Esophagus muscularis mucosa (tissue), 4 donors: Measurements from ENCODE around the gene STK4. TPM values are rescaled to one million over a fixed set of nuclear protein-coding genes. Genes with fewer than 3 reads are reported as not detected.

Source experiments
- DNase-seq: peaks from one replicate; pipeline ENCODE4 v3.0.0-alpha.2; 2017; ENCODE audit errors: extremely low spot score
- H3K27ac ChIP-seq, 4 donors: fragments of 200-600 bp; sonication (generic); replicated peaks in 1 of 4; 1 replicate in 3 of 4; 2 replicates in 1 of 4; pipeline ENCODE4 v1.5.1; 2016 to 2019; ENCODE audit warnings: mild to moderate bottlenecking in 1 of 4
- H3K27me3 ChIP-seq, 4 donors: fragments of 200-600 bp; sonication (generic); one replicate each; pipeline versions ENCODE4 v1.5.1 to v1.6.0; 2016 to 2019
- H3K36me3 ChIP-seq, 4 donors: fragments of 200-600 bp; sonication (generic); one replicate each; pipeline ENCODE4 v1.5.1; 2016 to 2019
- H3K4me1 ChIP-seq, 4 donors: fragments of 200-600 bp; sonication (generic); one replicate each; pipeline ENCODE4 v1.5.1; 2016 to 2019
- H3K4me3 ChIP-seq, 4 donors: fragments of 200-600 bp; sonication (generic); 1 replicate in 2 of 4; 2 replicates in 2 of 4; pipeline ENCODE4 v1.5.1; 2016 to 2019; ENCODE audit warnings: mild to moderate bottlenecking in 4 of 4, moderate library complexity in 1 of 4
- H3K9me3 ChIP-seq, 4 donors: fragments of 200-600 bp; sonication (generic); 1 replicate in 3 of 4; 2 replicates in 1 of 4; pipeline ENCODE4 v1.5.1; 2016 to 2019
- CTCF ChIP-seq, 3 experiments: fragments of 200-600 bp in 2 of 3; fragments of 450-650 bp in 1 of 3; sonication (generic) in 2 of 3; IDR thresholded peaks; one replicate each; pipeline ENCODE4 v1.5.1; 2017 to 2019; ENCODE audit warnings: antibody characterized with exemption in 3 of 3, mild to moderate bottlenecking in 2 of 3, moderate library complexity in 1 of 3
- EP300 ChIP-seq: sonication (generic); formaldehyde crosslinking; IDR thresholded peaks from one replicate; pipeline ENCODE4 v1.6.1; 2017; ENCODE audit warnings: antibody characterized with exemption
- POLR2A ChIP-seq: fragments of 450-650 bp; IDR thresholded peaks from one replicate; pipeline ENCODE4 v1.6.1; 2017; ENCODE audit warnings: antibody characterized with exemption, moderate library complexity, mild to moderate bottlenecking, low read depth
- POLR2AphosphoS5 ChIP-seq, 2 donors: sonication (generic); formaldehyde crosslinking; IDR thresholded peaks; one replicate each; pipeline ENCODE4 v1.6.1; 2017; ENCODE audit warnings: antibody characterized with exemption in 2 of 2
- WGBS: methylation state at CpG from one replicate; pipeline ENCODE4 v1.1.5; 2018; 5-methylcytosine and 5-hydroxymethylcytosine counted together
- intact Hi-C: fragments of 100-400 bp; cut with DNase I; formaldehyde crosslinking; loops from one replicate; pipeline ENCODE4 v1.15.1; 2023
- total RNA-seq, 4 donors: library from RNA; depleted of rRNA; stranded (reverse); fragments of >200 nt; gene quantifications; one replicate each; pipeline versions ENCODE4 v1.1.0 to v1.2.1, GENCODE V29; 2016

Gene STK4
- total RNA-seq, 4 donors from 2014 or later: 26.0 to 31.6 (median 27.7) TPM

GRCh38 chr20:44981736-44982406, 15.6 kb downstream of the STK4 start:
- intact Hi-C loops: no loop called here
- no peak for DNase-seq
- TF ChIP-seq EP300: no peak
- TF ChIP-seq CTCF (IDR thresholded peaks at IDR 0.05): no peak
- no peak for TF ChIP-seq POLR2AphosphoS5 (IDR thresholded peaks at IDR 0.05)
- no peak for TF ChIP-seq POLR2A
- no peaks in the 10 kb centered on the region for H3K9me3 ChIP-seq
- H3K36me3 ChIP-seq: peaks cover 6 to 84% (median 40%) of the 10 kb centered on the region in 4 donors
- WGBS: 92% methylated on average over 8 of the region's 8 CpGs
- H3K27me3 ChIP-seq: no peaks in the 10 kb centered on the region
- H3K27ac ChIP-seq: no peak overlapping the region
- no peak overlapping the region for H3K4me3 ChIP-seq
- H3K4me1 ChIP-seq: peaks cover 0 to 9% (median 2%) of the 10 kb centered on the region in 4 donors

DNA sequence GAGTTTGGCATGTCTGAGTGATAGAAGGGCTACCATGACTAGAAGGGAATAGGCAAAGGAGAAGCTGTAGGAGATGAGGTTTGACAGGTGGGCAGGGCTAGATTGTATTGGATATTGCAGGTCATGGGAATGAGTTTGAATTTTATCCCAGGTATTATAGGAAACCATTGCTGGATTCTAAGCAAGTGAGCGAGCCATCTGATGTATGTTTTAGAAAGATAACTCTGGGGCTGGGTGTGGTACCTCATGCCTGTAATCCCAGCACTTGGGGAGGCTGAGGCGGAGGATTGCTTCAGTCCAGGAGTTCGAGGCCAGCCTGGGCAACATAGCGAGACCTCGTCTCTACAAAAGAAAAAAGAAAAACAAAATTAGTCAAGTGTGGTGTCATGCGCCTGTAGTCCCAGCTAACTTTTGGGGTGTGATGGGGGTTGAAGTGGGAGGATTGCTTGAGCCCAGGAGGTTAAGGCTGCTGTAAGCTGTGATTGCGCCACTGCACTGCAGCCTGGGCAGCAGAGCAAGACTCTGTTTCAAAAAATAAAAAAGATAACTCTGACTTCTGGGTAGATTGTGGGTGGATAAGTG, 16.9 kb downstream of the STK4 start:
- no peak overlapping the region for H3K27ac ChIP-seq
- TF ChIP-seq POLR2AphosphoS5 (IDR thresholded peaks at IDR 0.05) (no peak), CTCF (IDR thresholded peaks at IDR 0.05) (no peak), POLR2A (no peak), EP300 (no peak)
- peaks cover 6 to 95% (median 48%) of the 10 kb centered on the region in 4 donors for H3K36me3 ChIP-seq
- no peak for DNase-seq
- H3K9me3 ChIP-seq: no peaks in the 10 kb centered on the region
- peaks cover 0 to 9% (median 2%) of the 10 kb centered on the region in 4 donors for H3K4me1 ChIP-seq
- no peak overlapping the region for H3K4me3 ChIP-seq
- WGBS: 95% methylated on average over 7 of the region's 7 CpGs
- intact Hi-C loops: no loop called here
- no peaks in the 10 kb centered on the region for H3K27me3 ChIP-seq

DNA sequence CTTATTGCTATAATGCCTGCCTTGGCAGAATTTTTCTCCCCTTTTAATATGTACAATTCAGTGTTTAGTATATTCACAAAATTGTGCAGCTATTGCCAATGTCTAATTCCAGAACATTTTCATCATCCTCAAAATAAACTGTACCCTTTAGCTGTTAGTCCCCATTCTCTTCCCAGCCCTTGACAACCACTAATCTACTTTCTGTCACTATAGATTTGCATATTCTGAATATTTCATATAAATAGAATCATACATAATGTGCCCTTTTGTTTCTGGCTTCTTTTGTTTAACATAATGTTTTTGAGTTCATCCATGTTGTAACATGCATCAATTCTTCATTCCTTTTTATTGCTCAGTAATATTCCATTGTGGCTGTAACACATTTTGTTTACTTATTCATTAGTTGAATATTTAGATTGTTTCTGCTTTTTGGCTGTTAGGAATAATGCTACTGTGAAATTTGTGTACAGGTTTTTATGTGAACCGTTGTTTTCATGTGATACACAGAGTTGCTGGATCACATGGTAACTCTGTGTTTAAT, 22.4 kb downstream of the STK4 start:
- H3K27ac ChIP-seq: no peak overlapping the region
- H3K9me3 ChIP-seq: no peaks in the 10 kb centered on the region
- H3K4me1 ChIP-seq: peaks cover 7 to 23% (median 20%) of the 10 kb centered on the region in 4 donors
- WGBS: 92% methylated on average over 1 of the region's 1 CpG
- peaks cover 0 to 50% (median 20%) of the 10 kb centered on the region in 4 donors for H3K36me3 ChIP-seq
- no peak for DNase-seq
- TF ChIP-seq POLR2AphosphoS5 (IDR thresholded peaks at IDR 0.05) (no peak), POLR2A (no peak), EP300 (no peak), CTCF (IDR thresholded peaks at IDR 0.05) (no peak)
- H3K27me3 ChIP-seq: no peaks in the 10 kb centered on the region
- no peak overlapping the region for H3K4me3 ChIP-seq
- intact Hi-C loops: no loop called here

DNA sequence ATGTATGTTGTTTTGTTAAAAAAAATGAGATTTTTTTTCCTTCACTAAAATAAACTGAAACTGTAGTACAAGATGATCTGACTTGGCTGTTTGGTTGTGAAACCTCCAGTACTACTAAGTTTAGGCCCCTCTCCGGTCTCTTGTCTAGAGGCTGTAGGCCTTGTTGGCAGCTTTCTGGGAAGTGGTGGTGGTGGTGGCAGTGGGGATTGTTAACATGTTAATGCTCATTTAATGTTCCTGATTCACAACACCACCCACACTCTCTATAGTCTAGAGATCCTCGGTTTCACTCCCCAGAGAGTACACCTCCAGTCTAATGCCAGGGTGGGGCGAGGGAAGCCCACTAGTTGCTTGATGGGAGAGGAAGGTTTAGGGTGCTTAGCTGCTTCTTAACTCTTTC, 24.1 kb downstream of the STK4 start:
- Histone ChIP-seq H3K9me3 (no peaks in the 10 kb centered on the region), H3K4me3 (peak overlapping the region; percentile 0 to 28 (median 10)), H3K36me3 (peaks cover 5 to 41% (median 17%) of the 10 kb centered on the region in 4 donors), H3K27me3 (no peaks in the 10 kb centered on the region), H3K27ac (peak overlapping the region; percentile 35 to 57 (median 50)), H3K4me1 (peaks cover 9 to 25% (median 22%) of the 10 kb centered on the region in 4 donors)
- DNase-seq: no peak
- intact Hi-C loops: no loop called here
- WGBS: 62% methylated on average over 3 of the region's 3 CpGs
- TF ChIP-seq EP300: no peak
- TF ChIP-seq POLR2AphosphoS5 (IDR thresholded peaks at IDR 0.05): no peak
- no peak for TF ChIP-seq POLR2A
- no peak for TF ChIP-seq CTCF (IDR thresholded peaks at IDR 0.05)
